Right lung (tissue), 5 donors: ENCODE results near the gene ENG. TPM values are rescaled to one million over a fixed set of nuclear protein-coding genes. Genes with fewer than 3 reads are reported as not detected.

Experiments
- DNase-seq, 2 donors: peaks; one replicate each; pipeline ENCODE4 v3.0.0-alpha.2; 2013
- polyA plus RNA-seq, 5 donors: library from polyadenylated mRNA; unstranded; fragments of 120-200 nt; gene quantifications; one replicate each; pipeline versions ENCODE4 v1.2.1 to v1.2.3, GENCODE V29; 2013; ENCODE audit warnings: inconsistent platforms in 1 of 5, low replicate concordance in 1 of 5; ENCODE audit not compliant: insufficient read length in 5 of 5, insufficient read depth in 1 of 5

The ENG gene
- polyA plus RNA-seq, 5 donors = 61.2 to 124 (median 74.6) TPM

DNA sequence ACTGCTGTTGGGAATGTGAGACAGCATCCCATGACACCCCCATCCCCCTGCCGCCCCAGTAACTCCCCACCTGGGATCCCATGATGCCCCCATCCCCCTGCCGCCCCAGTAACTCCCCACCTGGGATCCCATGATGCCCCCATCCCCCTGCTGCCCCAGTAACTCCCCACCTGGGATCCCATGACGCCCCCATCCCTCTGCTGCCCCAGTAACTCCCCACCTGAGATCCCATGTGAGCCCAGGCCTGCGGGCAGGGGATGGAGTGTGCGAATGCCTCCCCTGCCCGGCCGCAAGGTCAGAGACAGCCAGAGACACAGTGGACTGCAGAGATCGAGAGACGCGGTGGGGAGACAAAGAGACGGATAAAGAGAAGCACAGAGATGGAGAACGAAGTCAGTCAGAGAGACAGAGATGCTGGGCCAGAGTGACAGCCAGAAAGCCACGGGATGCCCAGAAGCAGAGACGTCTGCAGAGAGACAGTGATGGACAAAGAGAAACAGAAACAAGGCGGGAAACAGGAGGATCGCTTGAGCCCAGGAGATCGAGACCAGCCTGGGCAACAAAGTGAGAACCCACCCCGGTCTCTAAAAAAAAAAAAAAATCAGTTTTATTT lies 77.0 kb downstream of the ENG start:
- DNase-seq = no peak

DNA sequence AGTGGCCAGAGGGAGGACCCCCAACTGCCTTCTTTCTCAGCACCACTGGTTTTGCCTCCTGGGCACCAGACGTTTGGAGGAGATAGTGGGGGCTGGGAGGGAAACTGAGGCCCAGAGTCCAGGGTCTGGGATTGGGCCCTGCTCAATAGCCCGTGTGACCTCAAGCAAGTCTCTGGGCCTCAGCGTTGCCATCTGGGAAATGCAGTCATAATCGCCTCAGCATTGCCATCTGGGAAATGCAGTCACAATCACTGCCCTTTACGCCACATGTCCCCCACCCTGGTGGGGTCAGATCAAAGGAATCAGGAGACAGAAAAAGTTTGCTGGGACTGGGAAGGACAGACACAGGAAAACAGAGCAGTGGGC lies 77.6 kb downstream of the ENG start:
- DNase-seq = no peak

DNA sequence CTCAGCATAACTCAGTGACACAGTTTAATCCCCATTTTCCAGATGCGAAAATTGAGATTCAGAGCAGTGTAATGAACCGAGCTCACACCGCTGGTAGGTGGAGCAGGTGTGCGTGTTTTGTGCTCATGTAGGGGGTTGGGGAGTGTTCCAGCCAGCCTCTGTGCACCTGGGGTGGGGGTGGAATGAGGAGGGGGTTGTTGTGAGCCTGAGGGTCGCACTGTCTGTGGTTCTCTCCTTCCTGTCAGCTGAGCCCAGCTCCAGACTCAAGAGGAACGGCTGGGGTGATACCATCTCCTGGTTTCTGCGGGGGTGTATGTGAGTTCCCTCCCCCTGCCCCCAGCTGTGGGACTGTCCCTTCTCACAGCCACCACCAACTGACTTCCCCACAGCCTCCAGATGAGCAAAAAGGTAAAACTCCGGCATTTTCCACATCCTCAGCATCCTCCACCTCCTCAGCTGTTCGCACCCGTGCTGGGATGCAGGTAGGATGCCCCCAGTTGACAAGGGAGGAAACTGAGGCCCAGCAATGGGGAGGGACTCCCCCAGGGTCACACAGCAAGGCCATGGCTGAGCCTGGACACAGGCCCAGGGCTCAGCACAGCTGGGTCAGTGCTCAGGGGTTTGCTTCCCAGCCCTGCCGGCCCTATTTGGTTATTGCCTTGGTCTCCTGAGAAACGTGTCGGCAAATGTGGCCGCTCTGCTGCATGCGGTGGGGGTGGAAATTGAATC lies 78.1 kb downstream of the ENG start:
- no peak for DNase-seq

- DNase-seq = no peak
Observed at GRCh38 chr9:127773981-127774380, 80.5 kb downstream of the ENG start.

DNA sequence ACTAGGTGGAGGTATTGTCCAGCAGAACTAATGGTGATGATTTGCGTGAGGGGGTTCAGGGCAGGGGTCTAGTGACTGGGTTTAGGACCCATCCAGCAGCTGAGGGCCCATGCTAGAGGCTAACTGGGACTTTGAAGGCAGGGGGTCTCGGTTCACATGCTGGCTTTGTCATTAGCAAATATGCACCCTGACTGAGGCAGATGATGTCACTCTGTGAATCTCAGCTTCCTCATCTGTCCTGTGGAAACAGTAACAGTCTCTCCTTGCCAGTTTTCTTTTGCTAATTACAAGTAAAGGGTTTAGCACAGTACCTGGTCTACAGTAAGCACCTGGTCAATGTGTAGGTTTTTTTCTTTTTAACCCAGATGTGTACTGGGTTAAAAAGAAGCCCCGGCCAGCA lies 81.2 kb downstream of the ENG start:
- DNase-seq = no peak

GRCh38 chr9:127772603-127773002 lies 81.9 kb downstream of the ENG start:
- no peak for DNase-seq

DNA sequence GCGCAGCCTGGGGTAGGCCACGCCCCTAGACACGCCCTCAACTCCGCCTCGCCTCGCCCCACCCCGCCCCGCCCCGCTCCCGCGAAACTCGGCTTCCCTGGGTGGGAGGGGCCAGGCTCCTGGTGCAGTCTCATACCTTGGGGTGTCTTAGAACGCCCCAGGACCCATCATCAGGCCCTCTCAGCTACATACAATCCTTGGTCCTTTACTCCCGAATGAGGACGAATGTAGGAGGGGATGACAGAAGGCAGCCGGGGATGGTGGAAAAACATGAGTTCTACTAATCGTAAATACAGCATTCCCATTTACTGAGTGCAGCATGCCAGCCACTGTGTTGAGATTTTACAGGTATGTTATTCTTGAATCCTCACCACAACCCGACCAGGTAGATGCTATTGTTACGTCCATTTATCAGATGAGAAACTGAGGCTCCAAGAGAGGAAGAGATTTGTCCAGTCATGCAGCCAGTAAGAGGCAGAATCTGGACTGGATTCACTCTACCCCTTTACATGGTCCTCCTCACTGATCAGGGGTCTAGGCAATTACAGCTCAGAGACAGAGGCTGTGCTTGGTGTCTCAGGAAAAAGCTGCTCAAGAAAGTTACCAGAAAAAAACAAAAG lies 82.8 kb downstream of the ENG start:
- DNase-seq = no peak

GRCh38 chr9:127770905-127771569 lies 83.4 kb downstream of the ENG start:
- DNase-seq = peak; percentile 97

- DNase-seq = no peak
Observed at GRCh38 chr9:127770583-127770904, 83.9 kb downstream of the ENG start.

DNA sequence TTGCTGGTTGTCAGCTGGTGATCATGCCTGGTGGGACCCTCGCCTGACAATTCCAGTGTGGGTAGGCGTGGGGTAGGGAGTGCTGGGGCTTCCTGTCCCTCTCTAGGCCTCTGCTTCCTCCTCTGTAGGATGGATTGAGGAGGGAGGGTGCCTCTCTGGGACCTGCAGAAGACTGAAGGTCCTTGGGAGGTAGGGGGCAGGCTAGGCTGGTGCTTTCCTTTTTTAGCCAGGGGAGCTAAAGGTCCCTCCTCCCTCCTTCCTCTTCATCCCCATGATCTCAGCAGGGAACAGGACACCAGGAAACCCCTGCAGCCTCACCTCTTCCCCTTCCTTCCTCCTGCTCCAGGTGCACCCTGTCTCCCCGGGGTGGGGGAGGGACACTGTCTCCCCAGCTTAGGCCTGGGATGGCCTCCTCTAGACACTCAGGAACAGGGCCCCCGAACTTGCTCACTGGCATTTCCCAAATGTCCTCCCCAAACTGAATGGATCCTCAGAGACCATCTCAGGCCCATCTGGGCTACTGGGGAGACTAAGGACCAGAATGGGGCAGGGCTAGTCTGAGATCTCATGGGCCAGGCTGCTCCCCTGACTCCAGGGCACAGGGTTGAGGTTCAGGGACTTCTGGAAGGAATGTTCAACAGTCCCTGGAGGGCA lies 84.4 kb downstream of the ENG start:
- no peak for DNase-seq

DNA sequence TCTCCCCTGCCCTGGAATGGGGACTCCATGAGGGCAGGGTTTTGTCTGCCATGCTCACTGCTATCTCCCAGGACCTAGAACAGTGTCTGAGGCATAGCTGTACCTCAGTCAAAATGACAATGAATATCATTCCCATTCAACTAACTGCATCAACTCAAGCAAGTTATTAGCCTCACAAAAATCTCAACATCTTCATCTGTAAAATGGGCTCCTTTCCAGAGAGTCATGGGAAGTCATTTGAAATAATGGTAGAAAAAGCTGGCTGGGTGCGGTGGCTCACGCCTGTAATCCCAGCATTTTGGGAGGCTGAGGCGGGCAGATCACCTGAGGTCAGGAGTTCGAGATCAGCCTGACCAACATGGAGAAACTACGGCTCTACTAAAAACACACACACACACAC lies 85.4 kb downstream of the ENG start:
- DNase-seq = no peak

GRCh38 chr9:127768698-127769097 lies 85.8 kb downstream of the ENG start:
- no peak for DNase-seq

- DNase-seq = no peak
Observed at GRCh38 chr9:127767909-127768331, 86.5 kb downstream of the ENG start.

DNA sequence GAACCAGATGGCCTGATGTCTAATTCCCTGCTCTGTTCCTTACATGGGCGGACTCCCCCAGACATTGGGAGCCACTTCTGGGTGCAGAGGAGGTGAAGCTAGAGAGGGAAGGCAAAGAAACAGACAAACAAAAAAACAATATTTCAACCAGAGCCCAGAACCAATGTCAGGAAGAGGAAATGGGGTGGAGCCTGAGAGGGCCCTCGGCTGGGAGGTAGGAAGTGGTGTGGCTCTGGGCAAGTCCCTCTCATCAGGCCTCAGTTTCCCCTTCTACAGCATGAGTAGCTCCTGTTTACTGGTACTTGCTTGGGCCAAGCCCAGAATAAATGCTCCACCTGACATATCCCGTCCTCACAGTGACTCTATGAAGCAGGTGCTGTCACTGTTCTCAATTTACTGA lies 87.0 kb downstream of the ENG start:
- DNase-seq = no peak

DNA sequence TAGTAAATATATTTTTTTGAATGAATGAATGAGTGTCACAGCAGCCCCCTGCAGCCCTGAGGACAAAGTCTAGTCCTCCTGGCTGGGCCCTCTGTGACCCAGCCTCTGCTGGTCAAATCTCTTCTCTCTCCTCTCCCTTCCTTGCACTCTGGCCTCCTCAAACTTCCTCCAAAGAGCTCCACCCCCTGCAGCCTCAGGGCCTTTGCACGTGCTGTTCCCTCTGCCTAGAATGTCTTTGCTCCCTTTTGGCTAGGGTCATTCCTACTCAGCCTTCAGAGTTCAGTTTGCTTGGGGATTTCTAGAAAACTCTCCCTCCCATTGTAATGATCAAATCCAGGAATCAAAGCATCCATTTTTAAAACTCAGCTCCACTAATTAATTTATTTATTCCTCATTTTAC lies 89.0 kb downstream of the ENG start:
- no peak for DNase-seq

Other genes starting within 250 kb of the ENG start
- gene STXBP1, start 242.4 kb downstream of the ENG start, polyA plus RNA-seq = 10 to 100 TPM; 41.0 to 50.4 (median 46.0) TPM
- 10 to 100 TPM in 2 of 5 donors, 1 to 10 TPM in 3; 2.6 to 13.3 (median 9.7) TPM for gene CFAP157, start 147.7 kb downstream of the ENG start, polyA plus RNA-seq
- 10 to 100 TPM in 1 of 5 donors, 1 to 10 TPM in 4; 4.0 to 11.5 (median 5.6) TPM for gene PTRH1, start 139.0 kb downstream of the ENG start, polyA plus RNA-seq
- gene TTC16, start 138.6 kb downstream of the ENG start, polyA plus RNA-seq = 1 to 10 TPM in 2 of 5 donors, under 1 TPM in 3; 0.50 to 1.4 (median 0.82) TPM
- gene TOR2A, start 119.4 kb downstream of the ENG start, polyA plus RNA-seq = 10 to 100 TPM; 11.1 to 17.7 (median 12.2) TPM
- 10 to 100 TPM; 22.1 to 41.9 (median 27.5) TPM for gene SH2D3C, start 76.0 kb downstream of the ENG start, polyA plus RNA-seq
- 10 to 100 TPM; 47.8 to 70.4 (median 62.3) TPM for gene CDK9, start 68.6 kb downstream of the ENG start, polyA plus RNA-seq
- gene FPGS, start 51.8 kb downstream of the ENG start, polyA plus RNA-seq = 10 to 100 TPM; 32.2 to 58.3 (median 44.3) TPM
- 100 to 1,000 TPM in 1 of 5 donors, 10 to 100 TPM in 4; 40.3 to 158 (median 59.3) TPM for gene AK1, start 23.0 kb upstream of the ENG start, polyA plus RNA-seq
- 10 to 100 TPM; 37.8 to 62.9 (median 47.2) TPM for gene ST6GALNAC6, start 44.9 kb upstream of the ENG start, polyA plus RNA-seq
- gene ST6GALNAC4, start 62.4 kb upstream of the ENG start, polyA plus RNA-seq = 10 to 100 TPM; 16.4 to 40.5 (median 25.1) TPM
- gene PIP5KL1, start 76.1 kb upstream of the ENG start, polyA plus RNA-seq = 1 to 10 TPM; 2.6 to 5.9 (median 3.4) TPM
- 10 to 100 TPM; 31.8 to 43.4 (median 36.9) TPM for gene DPM2, start 83.2 kb upstream of the ENG start, polyA plus RNA-seq
- 10 to 100 TPM; 24.7 to 44.2 (median 39.1) TPM for gene EEIG1, start 126.3 kb upstream of the ENG start, polyA plus RNA-seq
- 10 to 100 TPM in 2 of 5 donors, 1 to 10 TPM in 3; 8.0 to 12.6 (median 8.9) TPM for gene NAIF1, start 212.7 kb upstream of the ENG start, polyA plus RNA-seq
- gene SLC25A25, start 213.6 kb upstream of the ENG start, polyA plus RNA-seq = 10 to 100 TPM; 12.8 to 16.1 (median 13.1) TPM